ENCODE results near the gene LRRC3C. TPM values are rescaled to one million over a fixed set of nuclear protein-coding genes. Genes with fewer than 3 reads are reported as not detected.
A peak's percentile ranks its signal among the peaks of the same experiment; 100 is the strongest.

LRRC3C gene
- total RNA-seq, 6 experiments from 2014 or later = not detected

DNA sequence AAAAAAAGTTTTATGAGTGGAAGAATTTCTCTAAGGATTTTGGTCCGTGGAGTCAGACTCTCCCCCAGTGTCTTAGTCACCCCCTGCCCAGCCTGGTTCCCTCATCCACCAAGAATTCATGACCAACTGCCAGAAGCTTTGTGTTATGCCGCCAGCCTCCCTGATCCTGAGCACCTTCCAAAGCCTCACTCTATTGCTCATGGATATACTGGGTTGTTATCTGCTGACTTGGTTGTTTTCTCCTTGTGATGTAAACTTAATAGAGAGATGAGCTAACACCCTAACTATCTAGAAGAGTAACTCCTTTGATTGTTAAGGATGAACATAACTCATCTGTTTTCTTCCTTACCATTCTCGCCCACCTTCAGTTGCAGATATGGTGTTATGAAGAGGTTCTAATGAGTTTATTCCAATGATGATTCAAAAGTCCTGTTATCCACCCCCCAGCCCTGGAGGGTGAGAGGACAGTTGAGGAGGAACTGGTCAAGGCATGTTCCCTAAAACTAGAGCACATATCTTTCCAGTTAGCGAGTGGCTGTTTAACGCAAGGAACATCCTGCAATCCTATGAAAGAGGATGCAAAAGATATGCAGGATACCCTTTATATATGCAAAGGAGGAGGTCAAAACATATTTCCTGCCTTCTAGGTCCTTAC is 51.6 kb downstream of the LRRC3C start:
- DNase-seq = peak; percentile 97
- no peaks in the 10 kb centered on the region; the same call in none of the 2 replicates for H3K27me3 Mint-ChIP-seq (ENCODE audit: insufficient read depth)
- peak overlapping the region; percentile 98 for H3K4me3 Mint-ChIP-seq
- no peaks in the 10 kb centered on the region for H3K9me3 Mint-ChIP-seq
- peak overlapping the region; percentile 91 for H3K27ac Mint-ChIP-seq
- H3K4me1 Mint-ChIP-seq (ENCODE audit: low read depth) = peaks cover 39% of the 10 kb centered on the region
- peaks cover 11% of the 10 kb centered on the region for H3K36me3 Mint-ChIP-seq (ENCODE audit: low read depth)
- TF ChIP-seq, protein P1, sequence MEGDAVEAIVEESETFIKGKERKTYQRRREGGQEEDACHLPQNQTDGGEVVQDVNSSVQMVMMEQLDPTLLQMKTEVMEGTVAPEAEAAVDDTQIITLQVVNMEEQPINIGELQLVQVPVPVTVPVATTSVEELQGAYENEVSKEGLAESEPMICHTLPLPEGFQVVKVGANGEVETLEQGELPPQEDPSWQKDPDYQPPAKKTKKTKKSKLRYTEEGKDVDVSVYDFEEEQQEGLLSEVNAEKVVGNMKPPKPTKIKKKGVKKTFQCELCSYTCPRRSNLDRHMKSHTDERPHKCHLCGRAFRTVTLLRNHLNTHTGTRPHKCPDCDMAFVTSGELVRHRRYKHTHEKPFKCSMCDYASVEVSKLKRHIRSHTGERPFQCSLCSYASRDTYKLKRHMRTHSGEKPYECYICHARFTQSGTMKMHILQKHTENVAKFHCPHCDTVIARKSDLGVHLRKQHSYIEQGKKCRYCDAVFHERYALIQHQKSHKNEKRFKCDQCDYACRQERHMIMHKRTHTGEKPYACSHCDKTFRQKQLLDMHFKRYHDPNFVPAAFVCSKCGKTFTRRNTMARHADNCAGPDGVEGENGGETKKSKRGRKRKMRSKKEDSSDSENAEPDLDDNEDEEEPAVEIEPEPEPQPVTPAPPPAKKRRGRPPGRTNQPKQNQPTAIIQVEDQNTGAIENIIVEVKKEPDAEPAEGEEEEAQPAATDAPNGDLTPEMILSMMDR (IDR thresholded peaks at IDR 0.05) = no peak

DNA sequence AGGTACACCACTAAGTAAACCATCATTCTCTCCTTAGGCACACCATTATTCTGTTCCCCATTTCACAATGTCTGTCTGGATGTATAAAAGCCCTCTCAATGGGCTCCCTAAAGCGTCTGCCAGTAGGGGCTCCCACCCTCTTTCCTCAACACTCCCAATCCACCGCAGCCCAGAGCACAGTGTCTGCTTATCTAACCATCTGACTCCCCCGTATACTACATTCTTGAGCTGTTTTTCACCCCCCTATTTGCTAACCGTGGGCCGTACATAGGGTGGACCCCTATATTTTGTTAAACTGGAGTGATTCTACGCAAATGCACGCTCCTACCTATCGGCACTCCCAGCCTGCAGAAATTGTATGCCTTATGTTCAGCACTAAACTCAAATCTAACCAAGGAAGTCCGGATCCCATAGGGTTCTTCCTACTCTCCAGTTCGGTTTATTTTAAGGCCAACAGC is 52.4 kb downstream of the LRRC3C start:
- TF ChIP-seq, protein P1 (IDR thresholded peaks at IDR 0.05) = no peak
- H3K4me1 Mint-ChIP-seq (ENCODE audit: low read depth) = peaks cover 36% of the 10 kb centered on the region
- peak overlapping the region; percentile 91 for H3K27ac Mint-ChIP-seq
- DNase-seq = peak; percentile 24
- H3K4me3 Mint-ChIP-seq = peak overlapping the region; percentile 98
- H3K27me3 Mint-ChIP-seq (ENCODE audit: insufficient read depth) = no peaks in the 10 kb centered on the region; the same call in 1 of the 2 replicates
- no peaks in the 10 kb centered on the region for H3K9me3 Mint-ChIP-seq
- peaks cover 11% of the 10 kb centered on the region for H3K36me3 Mint-ChIP-seq (ENCODE audit: low read depth)

DNA sequence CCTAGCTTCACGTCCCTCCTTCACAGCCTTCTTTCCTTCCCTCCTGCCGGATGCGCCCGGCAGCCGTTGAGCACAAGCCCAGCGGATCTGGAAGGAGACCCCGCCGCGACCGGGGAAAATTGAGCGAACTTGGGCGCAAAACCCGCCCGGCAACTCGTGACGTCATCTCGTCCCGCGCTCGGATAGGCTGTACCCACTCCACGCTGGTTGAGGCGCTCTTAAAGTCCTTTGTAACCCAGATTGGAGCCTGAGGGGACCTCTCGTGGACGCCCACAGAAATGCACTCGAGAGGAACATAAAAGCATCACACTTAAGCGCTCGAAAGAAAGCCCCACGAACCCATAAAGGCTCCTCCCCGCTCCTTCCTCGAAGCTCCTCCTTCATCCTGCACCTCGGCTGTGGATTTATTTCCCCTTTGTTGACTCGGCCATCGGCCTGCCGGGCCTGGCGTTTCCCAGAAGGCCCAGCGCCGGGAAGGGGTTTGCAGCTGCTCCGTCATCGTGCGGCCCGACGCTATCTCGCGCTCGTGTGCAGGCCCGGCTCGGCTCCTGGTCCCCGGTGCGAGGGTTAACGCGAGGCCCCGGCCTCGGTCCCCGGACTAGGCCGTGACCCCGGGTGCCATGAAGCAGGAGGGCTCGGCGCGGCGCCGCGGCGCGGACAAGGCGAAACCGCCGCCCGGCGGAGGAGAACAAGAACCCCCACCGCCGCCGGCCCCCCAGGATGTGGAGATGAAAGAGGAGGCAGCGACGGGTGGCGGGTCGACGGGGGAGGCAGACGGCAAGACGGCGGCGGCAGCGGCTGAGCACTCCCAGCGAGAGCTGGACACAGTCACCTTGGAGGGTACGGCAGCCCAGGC is 53.0 kb downstream of the LRRC3C start, which contains the start of gene PSMD3:
Gene PSMD3 (plus strand): TSS at position 457 of the 856 bp plus-strand sequence. CDS start 164 bp downstream, at position 621.
- Mint-ChIP-seq H3K36me3 (ENCODE audit: low read depth) (peaks cover 11% of the 10 kb centered on the region), H3K27me3 (ENCODE audit: insufficient read depth) (no peaks in the 10 kb centered on the region; the same call in 1 of the 2 replicates), H3K9me3 (no peaks in the 10 kb centered on the region), H3K4me3 (peak within 1 kb of the TSS; percentile 98), H3K4me1 (ENCODE audit: low read depth) (peaks cover 36% of the 10 kb centered on the region), H3K27ac (peak within 1 kb of the TSS; percentile 91)
- DNase-seq = peak; percentile 99
- TF ChIP-seq, protein P1 (IDR thresholded peaks at IDR 0.05) = peak; percentile 83

DNA sequence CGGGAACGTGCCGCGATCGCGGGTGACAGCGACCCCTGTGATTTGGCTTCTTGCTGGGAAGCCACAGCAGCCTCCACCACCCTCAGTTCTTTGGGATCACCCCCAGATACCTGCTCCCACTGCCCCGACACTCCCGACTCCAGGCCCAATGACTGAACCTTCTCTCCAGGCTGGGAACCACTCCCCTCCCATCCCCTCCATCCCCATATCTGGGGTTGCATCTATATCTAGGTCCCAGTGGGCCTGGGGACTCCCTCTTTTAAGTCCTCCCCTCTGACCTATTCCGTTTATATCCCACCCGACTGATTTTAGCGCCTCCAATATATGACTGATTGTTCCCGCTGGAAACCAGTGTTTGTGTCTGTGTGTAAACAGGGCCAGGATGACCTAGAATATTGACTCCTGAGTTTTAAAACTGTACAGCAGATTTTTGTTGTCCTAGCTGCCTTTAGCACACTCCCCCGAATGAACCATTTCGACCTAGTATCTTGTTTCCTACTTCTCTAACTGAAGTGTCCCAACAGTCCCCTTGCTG is 53.7 kb downstream of the LRRC3C start:
- no peaks in the 10 kb centered on the region for H3K9me3 Mint-ChIP-seq
- peak overlapping the region; percentile 98 for H3K4me3 Mint-ChIP-seq
- DNase-seq = no peak
- peak overlapping the region; percentile 91 for H3K27ac Mint-ChIP-seq
- TF ChIP-seq, protein P1 (IDR thresholded peaks at IDR 0.05) = no peak
- H3K36me3 Mint-ChIP-seq (ENCODE audit: low read depth) = peaks cover 14% of the 10 kb centered on the region
- no peaks in the 10 kb centered on the region; the same call in 1 of the 2 replicates for H3K27me3 Mint-ChIP-seq (ENCODE audit: insufficient read depth)
- H3K4me1 Mint-ChIP-seq (ENCODE audit: low read depth) = peaks cover 36% of the 10 kb centered on the region

DNA sequence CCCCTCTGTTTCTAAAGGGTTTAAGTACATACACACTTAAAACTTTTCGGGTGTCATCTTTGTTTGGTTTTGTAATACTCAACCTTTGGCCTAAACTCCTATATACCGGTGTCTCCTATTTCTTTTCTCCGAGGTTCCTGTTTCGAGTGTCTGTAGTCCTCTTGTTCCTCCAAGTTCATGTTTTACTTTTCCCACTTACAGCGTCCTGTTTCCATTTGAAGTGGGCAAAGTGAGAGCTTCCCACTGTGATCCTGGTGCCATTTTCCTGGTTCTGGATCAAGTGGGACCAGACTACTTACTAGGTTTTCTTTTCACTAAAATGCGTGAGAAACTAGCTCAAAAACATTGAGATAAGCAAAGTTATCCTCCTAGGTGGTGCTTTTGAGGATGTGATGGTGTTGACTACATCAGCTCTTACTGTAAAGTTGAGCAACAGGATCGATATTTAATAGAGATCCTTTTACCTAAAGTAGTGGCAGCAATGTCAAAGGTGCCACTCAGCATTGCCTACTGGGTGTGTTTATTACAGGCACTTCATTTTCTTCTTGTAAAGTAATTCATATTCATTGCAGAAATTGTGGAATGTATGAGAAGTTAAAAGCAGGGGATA is 54.3 kb downstream of the LRRC3C start:
- no peaks in the 10 kb centered on the region for H3K9me3 Mint-ChIP-seq
- TF ChIP-seq, protein P1 (IDR thresholded peaks at IDR 0.05) = no peak
- H3K4me1 Mint-ChIP-seq (ENCODE audit: low read depth) = peaks cover 36% of the 10 kb centered on the region
- H3K27ac Mint-ChIP-seq = peak overlapping the region; percentile 91
- no peak for DNase-seq
- H3K4me3 Mint-ChIP-seq = peak overlapping the region; percentile 98
- H3K27me3 Mint-ChIP-seq (ENCODE audit: insufficient read depth) = no peaks in the 10 kb centered on the region; the same call in 1 of the 2 replicates
- H3K36me3 Mint-ChIP-seq (ENCODE audit: low read depth) = peaks cover 18% of the 10 kb centered on the region

Data from HFFc6 (cell line).